Measurements from ENCODE around the gene GAS1.

GAS1 gene

DNA sequence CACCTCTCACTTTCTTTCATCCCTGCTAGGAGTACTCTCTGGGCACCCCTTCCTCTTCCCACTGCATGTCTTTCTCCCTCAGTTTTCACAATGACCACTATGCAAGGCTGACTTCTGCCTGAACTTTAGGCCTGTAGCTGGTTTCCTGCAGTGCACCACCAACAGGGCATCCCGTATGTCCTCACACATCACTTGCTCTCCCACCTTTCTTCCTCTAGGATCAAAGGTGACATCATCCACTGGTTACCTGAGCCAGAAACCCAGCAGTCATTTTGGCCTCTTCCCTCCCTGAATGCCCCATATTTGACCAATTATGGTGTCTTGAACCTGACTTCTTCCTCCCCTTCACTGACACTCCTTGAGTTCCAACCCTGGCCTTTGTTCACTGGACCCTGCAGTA is 8.5 kb downstream of the GAS1 start:
- TF ChIP-seq, protein P1, sequence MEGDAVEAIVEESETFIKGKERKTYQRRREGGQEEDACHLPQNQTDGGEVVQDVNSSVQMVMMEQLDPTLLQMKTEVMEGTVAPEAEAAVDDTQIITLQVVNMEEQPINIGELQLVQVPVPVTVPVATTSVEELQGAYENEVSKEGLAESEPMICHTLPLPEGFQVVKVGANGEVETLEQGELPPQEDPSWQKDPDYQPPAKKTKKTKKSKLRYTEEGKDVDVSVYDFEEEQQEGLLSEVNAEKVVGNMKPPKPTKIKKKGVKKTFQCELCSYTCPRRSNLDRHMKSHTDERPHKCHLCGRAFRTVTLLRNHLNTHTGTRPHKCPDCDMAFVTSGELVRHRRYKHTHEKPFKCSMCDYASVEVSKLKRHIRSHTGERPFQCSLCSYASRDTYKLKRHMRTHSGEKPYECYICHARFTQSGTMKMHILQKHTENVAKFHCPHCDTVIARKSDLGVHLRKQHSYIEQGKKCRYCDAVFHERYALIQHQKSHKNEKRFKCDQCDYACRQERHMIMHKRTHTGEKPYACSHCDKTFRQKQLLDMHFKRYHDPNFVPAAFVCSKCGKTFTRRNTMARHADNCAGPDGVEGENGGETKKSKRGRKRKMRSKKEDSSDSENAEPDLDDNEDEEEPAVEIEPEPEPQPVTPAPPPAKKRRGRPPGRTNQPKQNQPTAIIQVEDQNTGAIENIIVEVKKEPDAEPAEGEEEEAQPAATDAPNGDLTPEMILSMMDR (IDR thresholded peaks at IDR 0.05; ENCODE audit: insufficient read depth, low read depth, low read length, missing control alignments), result no peak
- DNase-seq (ENCODE audit: low read depth), result no peak
- H3K4me3 ChIP-seq (ENCODE audit: low read length), result no peak overlapping the region

DNA sequence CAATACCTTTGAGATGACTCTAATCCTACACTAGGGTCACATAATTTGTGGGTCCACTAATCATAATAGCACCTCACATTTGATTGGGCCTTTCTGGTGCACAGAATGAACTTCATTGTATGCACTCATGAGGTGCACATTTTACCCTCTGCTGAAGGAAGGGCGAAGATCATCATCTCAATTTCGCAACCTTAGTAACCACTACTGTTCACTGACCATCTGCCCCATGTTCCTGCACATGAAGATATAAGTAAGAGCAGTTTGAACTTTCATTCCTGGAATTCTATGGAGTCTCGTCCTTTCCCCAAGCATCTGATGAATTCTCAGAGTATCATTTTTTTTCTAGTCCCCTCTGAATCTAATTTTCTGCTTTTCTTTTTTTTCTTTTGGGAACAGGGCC is 21.2 kb downstream of the GAS1 start:
- no peak for DNase-seq (ENCODE audit: low read depth)
- no peak overlapping the region for H3K4me3 ChIP-seq (ENCODE audit: low read length)
- TF ChIP-seq, protein P1 (IDR thresholded peaks at IDR 0.05; ENCODE audit: insufficient read depth, low read depth, low read length, missing control alignments), result no peak

DNA sequence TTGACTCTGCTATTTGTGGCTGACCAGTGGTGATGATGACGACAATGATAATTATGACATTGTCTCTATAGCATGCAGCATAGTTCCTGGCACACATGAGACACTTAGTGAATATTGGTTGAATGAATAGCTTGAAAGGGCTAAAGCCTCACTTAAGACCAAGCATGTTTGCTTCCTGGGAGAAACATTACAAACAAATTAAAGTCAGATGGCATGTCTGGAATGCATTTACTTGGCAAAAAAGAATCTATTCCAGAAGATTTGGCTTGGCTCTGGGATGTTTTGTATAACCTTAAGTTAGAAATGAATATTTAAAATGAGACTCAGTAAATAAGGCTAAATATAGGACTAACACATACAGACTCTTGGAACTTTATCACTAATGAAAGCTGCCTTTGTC is 21.6 kb downstream of the GAS1 start:
- no peak for DNase-seq (ENCODE audit: low read depth)
- TF ChIP-seq, protein P1 (IDR thresholded peaks at IDR 0.05; ENCODE audit: insufficient read depth, low read depth, low read length, missing control alignments), result no peak

DNA sequence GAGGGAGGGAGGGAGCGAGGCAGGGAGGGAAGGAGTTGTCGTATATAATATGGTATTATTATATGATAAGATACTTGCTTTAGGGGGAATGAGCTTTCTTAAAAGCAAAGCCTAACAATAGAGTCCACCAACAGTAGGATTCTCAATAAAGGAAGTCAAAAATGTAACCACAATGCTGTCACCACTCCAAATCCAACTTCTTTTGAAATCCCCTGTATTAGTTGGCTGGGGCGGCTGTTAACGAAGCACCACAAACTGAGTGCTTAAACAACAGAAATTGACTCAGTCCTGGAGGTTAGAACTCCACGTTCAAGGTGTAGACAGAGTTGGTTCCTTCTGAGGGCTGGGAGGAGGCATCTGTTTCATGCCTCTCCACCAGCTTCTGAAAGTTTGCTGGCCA is 23.1 kb downstream of the GAS1 start:
- TF ChIP-seq, protein P1 (IDR thresholded peaks at IDR 0.05; ENCODE audit: insufficient read depth, low read depth, low read length, missing control alignments), result no peak
- no peak overlapping the region for H3K4me3 ChIP-seq (ENCODE audit: low read length)
- no peak for DNase-seq (ENCODE audit: low read depth)

More for the DNA sequence above, 21.6 kb downstream of the GAS1 start:
- H3K4me3 ChIP-seq (ENCODE audit: low read length), result no peak overlapping the region

DNA sequence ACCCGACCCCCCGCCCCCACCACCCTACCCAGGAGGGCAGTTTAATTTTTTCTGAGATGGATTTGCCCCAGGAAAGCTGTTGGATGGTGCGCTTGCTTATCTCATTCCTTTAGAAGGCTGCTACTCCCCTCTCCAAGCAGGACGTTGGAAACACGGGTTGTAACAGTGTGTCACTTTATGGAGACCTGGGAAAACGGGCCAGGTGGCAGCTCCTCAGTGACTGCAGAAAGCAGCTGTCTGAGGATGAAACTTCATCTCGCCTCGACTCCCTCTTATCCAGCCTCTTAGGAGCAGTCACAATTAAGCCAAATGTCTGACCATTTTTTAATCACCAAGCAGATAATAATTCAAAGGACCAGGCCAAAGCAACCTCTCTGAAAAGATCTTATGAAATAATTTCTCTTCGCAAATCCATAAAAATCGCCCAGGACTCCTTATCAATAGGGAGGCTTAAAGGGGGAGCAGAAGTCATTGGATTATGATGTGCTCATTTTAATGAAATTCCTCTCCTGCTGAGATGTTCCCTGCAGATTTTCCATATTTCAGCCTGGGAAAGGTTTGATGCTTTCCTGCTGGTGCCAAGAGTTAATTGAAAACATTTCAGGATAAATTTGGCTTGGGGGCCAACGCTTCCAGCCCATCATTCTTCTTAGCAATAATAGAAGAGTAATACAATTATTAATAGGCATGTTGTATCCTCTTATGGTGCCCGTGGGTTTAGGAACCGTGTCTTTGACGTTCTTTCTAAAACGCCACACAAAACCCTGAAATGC is 26.0 kb downstream of the GAS1 start:
- no peak overlapping the region for H3K4me3 ChIP-seq (ENCODE audit: low read length)
- no peak for DNase-seq (ENCODE audit: low read depth)
- TF ChIP-seq, protein P1 (IDR thresholded peaks at IDR 0.05; ENCODE audit: insufficient read depth, low read depth, low read length, missing control alignments), result no peak

DNA sequence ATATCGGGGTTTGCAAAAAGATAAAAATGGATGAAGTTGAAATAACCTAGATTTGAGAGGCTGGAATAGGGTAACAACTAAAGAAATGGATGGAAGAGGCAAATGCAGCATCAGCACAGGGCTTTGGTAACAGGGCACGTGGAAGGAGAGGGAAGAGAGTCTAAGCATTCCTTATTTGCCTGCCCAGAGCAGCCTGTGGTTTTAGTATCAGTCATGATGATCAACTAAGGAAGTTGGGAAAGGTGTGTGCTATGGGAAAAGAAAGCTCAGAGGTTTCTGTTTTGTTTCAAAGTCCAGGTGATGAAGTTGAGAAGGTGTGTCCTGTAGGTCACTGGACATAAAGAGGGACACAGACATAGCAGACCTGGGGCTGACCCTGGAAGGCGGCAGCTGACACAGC is 28.8 kb downstream of the GAS1 start:
- H3K4me3 ChIP-seq (ENCODE audit: low read length), result no peak overlapping the region
- DNase-seq (ENCODE audit: low read depth), result peak; percentile 28
- TF ChIP-seq, protein P1 (IDR thresholded peaks at IDR 0.05; ENCODE audit: insufficient read depth, low read depth, low read length, missing control alignments), result no peak

DNA sequence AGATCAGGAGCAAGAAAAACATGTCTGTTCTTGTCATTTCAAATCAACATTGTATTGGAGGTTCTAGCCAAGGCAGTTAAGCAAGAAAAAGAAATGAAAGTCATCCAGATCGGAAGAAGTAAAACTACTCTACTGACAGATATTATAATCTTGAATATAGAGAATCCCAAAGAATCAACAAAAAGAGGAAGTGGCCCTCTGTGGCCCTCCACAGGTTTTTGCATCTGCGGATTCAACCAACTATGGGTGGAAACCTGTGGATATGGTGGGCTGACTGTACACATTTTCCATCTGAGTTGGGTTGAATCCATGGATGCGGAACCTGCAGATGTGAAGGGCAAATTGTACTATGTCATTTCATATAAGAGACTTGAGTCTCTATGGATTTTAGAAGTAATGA is 35.1 kb downstream of the GAS1 start:
- H3K4me3 ChIP-seq (ENCODE audit: low read length), result no peak overlapping the region
- peak; percentile 41 for DNase-seq (ENCODE audit: low read depth)
- TF ChIP-seq, protein P1 (IDR thresholded peaks at IDR 0.05; ENCODE audit: insufficient read depth, low read depth, low read length, missing control alignments), result no peak

All from epithelial cell of esophagus (primary cell).